Measurements from ENCODE around the gene ETFBKMT.
"Not testable (repeated sequence)": the region's sequence is repeated elsewhere in the genome, so short reads cannot be mapped to it uniquely, and the experiment has no call there.

The ETFBKMT gene

GRCh38 chr12:31718542-31719198 is 59.2 kb downstream of the ETFBKMT start:
- not testable (repeated sequence) for DNase-seq (ENCODE audit: low read depth)

GRCh38 chr12:31722580-31722979 is 63.1 kb downstream of the ETFBKMT start:
- no peak for DNase-seq (ENCODE audit: low read depth)

Measured in GM04503 (cell line).